NCI-H446 treated with DMSO at 0.1 percent for 48 hours (cell line): ENCODE measurements around the gene UQCRHL.
A peak's percentile ranks its signal among the peaks of the same experiment; 100 is the strongest.
"Not testable (repeated sequence)": the region's sequence is repeated elsewhere in the genome, so short reads cannot be mapped to it uniquely, and the experiment has no call there.

ENCODE experiments used
- DNase-seq: peaks from one replicate; lab custom pipeline; 2025; lab: John Stamatoyannopoulos, UW

The UQCRHL gene

GRCh38 chr1:15835205-15835740, 27.8 kb upstream of the UQCRHL start:
- no peak for DNase-seq

- peak; percentile 92 for DNase-seq
Measured at GRCh38 chr1:15834406-15835204, 27.2 kb upstream of the UQCRHL start.

- no peak for DNase-seq
Measured at GRCh38 chr1:15833842-15834405, 26.5 kb upstream of the UQCRHL start.

- DNase-seq, result no peak
Measured at GRCh38 chr1:15833069-15833679, 25.7 kb upstream of the UQCRHL start.

- DNase-seq, result no peak
Measured at GRCh38 chr1:15830258-15830657, 22.8 kb upstream of the UQCRHL start.

GRCh38 chr1:15828931-15829330, 21.5 kb upstream of the UQCRHL start:
- DNase-seq, result not testable (repeated sequence)

GRCh38 chr1:15827567-15827966, 20.1 kb upstream of the UQCRHL start:
- not testable (repeated sequence) for DNase-seq

- DNase-seq, result no peak
Measured at GRCh38 chr1:15826810-15827507, 19.5 kb upstream of the UQCRHL start.

GRCh38 chr1:15825800-15826199, 18.4 kb upstream of the UQCRHL start:
- no peak for DNase-seq

- DNase-seq, result no peak
Measured at GRCh38 chr1:15820478-15820877, 13.0 kb upstream of the UQCRHL start.

- DNase-seq, result no peak
Measured at GRCh38 chr1:15816674-15817073, 9.2 kb upstream of the UQCRHL start.

- no peak for DNase-seq
Measured at GRCh38 chr1:15810073-15810472, 2.6 kb upstream of the UQCRHL start.

- DNase-seq, result no peak
Measured at GRCh38 chr1:15808955-15809354, 1.5 kb upstream of the UQCRHL start.

GRCh38 chr1:15807121-15807520, 328 bp downstream of the UQCRHL start:
- DNase-seq, result no peak

GRCh38 chr1:15804060-15804459, 3.4 kb downstream of the UQCRHL start:
- DNase-seq, result no peak

GRCh38 chr1:15803380-15803779, 4.1 kb downstream of the UQCRHL start:
- DNase-seq, result no peak

- DNase-seq, result no peak
Measured at GRCh38 chr1:15802234-15802965, 5.0 kb downstream of the UQCRHL start.

- no peak for DNase-seq
Measured at GRCh38 chr1:15799928-15800835, 7.3 kb downstream of the UQCRHL start.

- no peak for DNase-seq
Measured at GRCh38 chr1:15799004-15799867, 8.2 kb downstream of the UQCRHL start.
